Suprapubic skin (tissue), 4 donors: Measurements from ENCODE around the gene PRCD.

Experiments used
- POLR2A ChIP-seq, 2 donors: fragments of 450-650 bp; IDR thresholded peaks; one replicate each; pipeline ENCODE4 v1.6.1; 2017; ENCODE audit warnings: antibody characterized with exemption in 2 of 2, mild to moderate bottlenecking in 2 of 2, moderate library complexity in 2 of 2
- POLR2AphosphoS5 ChIP-seq, 3 donors: sonication (generic); formaldehyde crosslinking; IDR thresholded peaks; one replicate each; pipeline ENCODE4 v1.6.1; 2017; ENCODE audit warnings: antibody characterized with exemption in 3 of 3
- TF ChIP-seq, protein P1 (sequence below), 2 donors: fragments of 200-600 bp in 1 of 2; fragments of 450-650 bp in 1 of 2; sonication (generic) in 1 of 2; IDR thresholded peaks; one replicate each; pipeline ENCODE4 v1.5.1; 2016 to 2019; ENCODE audit warnings: antibody characterized with exemption in 2 of 2, mild to moderate bottlenecking in 1 of 2, moderate library complexity in 1 of 2

GRCh38 chr17:76523084-76524037 is 16.5 kb upstream of the PRCD start:
- TF ChIP-seq, protein P1, sequence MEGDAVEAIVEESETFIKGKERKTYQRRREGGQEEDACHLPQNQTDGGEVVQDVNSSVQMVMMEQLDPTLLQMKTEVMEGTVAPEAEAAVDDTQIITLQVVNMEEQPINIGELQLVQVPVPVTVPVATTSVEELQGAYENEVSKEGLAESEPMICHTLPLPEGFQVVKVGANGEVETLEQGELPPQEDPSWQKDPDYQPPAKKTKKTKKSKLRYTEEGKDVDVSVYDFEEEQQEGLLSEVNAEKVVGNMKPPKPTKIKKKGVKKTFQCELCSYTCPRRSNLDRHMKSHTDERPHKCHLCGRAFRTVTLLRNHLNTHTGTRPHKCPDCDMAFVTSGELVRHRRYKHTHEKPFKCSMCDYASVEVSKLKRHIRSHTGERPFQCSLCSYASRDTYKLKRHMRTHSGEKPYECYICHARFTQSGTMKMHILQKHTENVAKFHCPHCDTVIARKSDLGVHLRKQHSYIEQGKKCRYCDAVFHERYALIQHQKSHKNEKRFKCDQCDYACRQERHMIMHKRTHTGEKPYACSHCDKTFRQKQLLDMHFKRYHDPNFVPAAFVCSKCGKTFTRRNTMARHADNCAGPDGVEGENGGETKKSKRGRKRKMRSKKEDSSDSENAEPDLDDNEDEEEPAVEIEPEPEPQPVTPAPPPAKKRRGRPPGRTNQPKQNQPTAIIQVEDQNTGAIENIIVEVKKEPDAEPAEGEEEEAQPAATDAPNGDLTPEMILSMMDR (IDR thresholded peaks at IDR 0.05) = peak; percentile 99
- TF ChIP-seq POLR2A (IDR thresholded peaks at IDR 0.05) (no peak), POLR2AphosphoS5 (IDR thresholded peaks at IDR 0.05) (peak in 1 of 3 donors; percentile 16)
